Measurements from ENCODE around the gene NGFR. TPM values are rescaled to one million over a fixed set of nuclear protein-coding genes. Genes with fewer than 3 reads are reported as not detected.

Gene NGFR
- total RNA-seq, 1 experiment from 2014 or later, result 11.3 TPM

- TF ChIP-seq PRDM15 (CRISPR knock-in tag; IDR thresholded peaks at IDR 0.05), result peak; percentile 39; the same call in 1 of the 2 replicates
- no peak for TF ChIP-seq FOXJ3 (CRISPR knock-in tag; IDR thresholded peaks at IDR 0.05; ENCODE audit: borderline replicate concordance)
- no peak for TF ChIP-seq FOXK1 (CRISPR knock-in tag; IDR thresholded peaks at IDR 0.05)
- no peak for TF ChIP-seq CREM (CRISPR knock-in tag; IDR thresholded peaks at IDR 0.05)
- 0 out of 2 replicates have a peak, but pooled peaks have one; percentile 49 for TF ChIP-seq FOXP1 (CRISPR knock-in tag; IDR thresholded peaks at IDR 0.05; ENCODE audit: borderline replicate concordance)
- no peak for TF ChIP-seq ZMAT4 (CRISPR knock-in tag; IDR thresholded peaks at IDR 0.05)
- peak; percentile 65; the same call in 1 of the 2 replicates for TF ChIP-seq ESRRA (CRISPR knock-in tag; IDR thresholded peaks at IDR 0.05; ENCODE audit: borderline replicate concordance)
- TF ChIP-seq SP1 (CRISPR knock-in tag; conservative IDR thresholded peaks at IDR 0.05), result no peak
- TF ChIP-seq GABPB1 (CRISPR knock-in tag; IDR thresholded peaks at IDR 0.05), result no peak
- TF ChIP-seq TCF7 (CRISPR knock-in tag; IDR thresholded peaks at IDR 0.05; ENCODE audit: low read depth), result peak; percentile 59; the same call in 1 of the 2 replicates
Observed at GRCh38 chr17:49506282-49506681, 11.2 kb downstream of the NGFR start (continued).

GRCh38 chr17:49508061-49508865 lies 13.2 kb downstream of the NGFR start:
- ChIA-PET CTCF (interaction anchor here (0.8 to 13.5 kb wide), 19 partner anchors 8 to 281 kb away, joined by 3 to 199 read pairs (median 4); partner anchors contain the start of genes NGFR, NXPH3 and PHB1), POLR2A (interaction anchor here (0.9 to 1.7 kb wide), 3 partner anchors 11 to 14 kb away, joined by 3 to 10 read pairs (median 6); partner anchors contain the start of gene NGFR)
- H3K27me3 Mint-ChIP-seq (ENCODE audit: low read depth), result peaks cover 7% of the 10 kb centered on the region; the same call in 1 of the 2 replicates
- ATAC-seq, result peak; percentile 73
- peaks cover 60% of the 10 kb centered on the region for H3K4me1 Mint-ChIP-seq
- DNase-seq (ENCODE audit: low spot score), result peak; percentile 78
- H3K4me3 Mint-ChIP-seq, result peak overlapping the region; percentile 49
- H3K36me3 Mint-ChIP-seq, result no peaks in the 10 kb centered on the region
- TF ChIP-seq FOXK1 (CRISPR knock-in tag; IDR thresholded peaks at IDR 0.05) (peak; percentile 77), RORB (CRISPR knock-in tag; IDR thresholded peaks at IDR 0.05) (no peak), PRRX2 (CRISPR knock-in tag; IDR thresholded peaks at IDR 0.05) (no peak)
- H3K27ac Mint-ChIP-seq, result peak overlapping the region; percentile 85
- no peaks in the 10 kb centered on the region for H3K9me3 Mint-ChIP-seq

GRCh38 chr17:49508866-49509587 lies 13.9 kb downstream of the NGFR start:
- TF ChIP-seq NFYB (CRISPR knock-in tag; conservative IDR thresholded peaks at IDR 0.05; ENCODE audit: low read depth) (no peak), AR (CRISPR knock-in tag; IDR thresholded peaks at IDR 0.05) (no peak), ATF6 (CRISPR knock-in tag; IDR thresholded peaks at IDR 0.05) (no peak), ZNF138 (CRISPR knock-in tag; conservative IDR thresholded peaks at IDR 0.05) (no peak)
- peak overlapping the region; percentile 45; the same call in 1 of the 2 replicates for H3K4me3 Mint-ChIP-seq
- no peaks in the 10 kb centered on the region for H3K36me3 Mint-ChIP-seq
- ChIA-PET POLR2A (interaction anchor here (1.4 to 1.7 kb wide), 2 partner anchors 11 to 14 kb away, joined by 6 to 10 read pairs; partner anchors contain the start of gene NGFR), CTCF (interaction anchor here (0.8 to 13.5 kb wide), 12 partner anchors 11 to 282 kb away, joined by 3 to 199 read pairs (median 5); partner anchors contain the start of genes NGFR, NXPH3 and PHB1)
- H3K9me3 Mint-ChIP-seq, result no peaks in the 10 kb centered on the region
- peak overlapping the region; percentile 84; the same call in 1 of the 2 replicates for H3K27ac Mint-ChIP-seq
- no peak for ATAC-seq
- H3K4me1 Mint-ChIP-seq, result peaks cover 63% of the 10 kb centered on the region
- peaks cover 7% of the 10 kb centered on the region; the same call in 1 of the 2 replicates for H3K27me3 Mint-ChIP-seq (ENCODE audit: low read depth)
- no peak for DNase-seq (ENCODE audit: low spot score)

All from WTC11 (cell line).